BJ (cell line): Measurements from ENCODE around the gene LDLR. TPM values are rescaled to one million over a fixed set of nuclear protein-coding genes. Genes with fewer than 3 reads are reported as not detected.
A peak's percentile ranks its signal among the peaks of the same experiment; 100 is the strongest.

Source experiments
- CTCF ChIA-PET: fragments of 350-600 bp; formaldehyde crosslinking; extraction: SDS; loops from one replicate; lab custom pipeline; 2021; ENCODE audit warnings: antibody characterized with exemption, inconsistent platforms; lab: Yijun Ruan, JAX
- POLR2A ChIA-PET: fragments of 300-600 bp; sonication (Branson Sonifier 250); formaldehyde crosslinking; extraction: SDS; loops from one replicate; lab custom pipeline; 2021; ENCODE audit warnings: antibody characterized with exemption; lab: Charles Lee
- DNase-seq: peaks from one replicate; pipeline ENCODE4 v3.0.0-alpha.2; 2011; ENCODE audit warnings: low read depth
- H3K27me3 ChIP-seq: 2 replicates; pipeline ENCODE4 v1.6.0; 2011; ENCODE audit warnings: low read length; ENCODE audit not compliant: control insufficient read depth, insufficient read depth
- H3K36me3 ChIP-seq: 2 replicates; pipeline ENCODE4 v1.5.1; 2011; ENCODE audit warnings: low read length; ENCODE audit not compliant: control insufficient read depth, insufficient read depth
- H3K4me3 ChIP-seq: 2 replicates; pipeline ENCODE4 v1.5.1; 2011; ENCODE audit warnings: low read depth, mild to moderate bottlenecking, control low read depth, low read length
- polyA plus RNA-seq: library from polyadenylated mRNA; depleted of rRNA; stranded (reverse); fragments of >200 nt; gene quantifications from 2 replicates; pipeline ENCODE4 v1.2.3, GENCODE V29; 2011
- TF ChIP-seq, protein P1 (sequence below): IDR thresholded peaks from 2 replicates; pipeline ENCODE4 v1.5.1; 2011; ENCODE audit warnings: low read depth, mild to moderate bottlenecking, control low read depth, inconsistent platforms, low read length, moderate library complexity; ENCODE audit not compliant: insufficient read depth

LDLR gene
- polyA plus RNA-seq, 1 experiment, result 60.0 TPM

DNA sequence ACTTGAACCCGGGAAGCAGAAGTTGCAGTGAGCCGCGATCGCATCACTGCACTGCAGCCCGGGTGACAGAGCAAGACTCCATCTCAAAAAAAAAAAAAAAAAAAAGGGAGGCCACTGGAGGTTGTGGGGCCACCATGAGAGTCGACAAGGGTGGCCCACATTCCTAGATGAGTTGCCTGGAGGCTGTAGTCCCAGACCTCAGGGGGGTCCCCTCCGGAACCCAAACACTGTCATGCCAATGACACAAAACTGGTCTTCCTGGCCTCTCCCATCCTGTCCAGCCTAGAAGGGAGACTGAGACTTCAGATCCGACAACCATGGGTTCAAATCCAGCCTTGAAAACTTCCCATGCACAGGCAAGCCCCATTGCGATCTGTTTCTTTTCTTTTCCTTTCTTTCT is 51.6 kb downstream of the LDLR start:
- CTCF ChIA-PET, result interaction anchor here (0.6 kb wide), 1 partner anchor 27 kb away, joined by 3 read pairs; no protein-coding TSS in a partner anchor

DNA sequence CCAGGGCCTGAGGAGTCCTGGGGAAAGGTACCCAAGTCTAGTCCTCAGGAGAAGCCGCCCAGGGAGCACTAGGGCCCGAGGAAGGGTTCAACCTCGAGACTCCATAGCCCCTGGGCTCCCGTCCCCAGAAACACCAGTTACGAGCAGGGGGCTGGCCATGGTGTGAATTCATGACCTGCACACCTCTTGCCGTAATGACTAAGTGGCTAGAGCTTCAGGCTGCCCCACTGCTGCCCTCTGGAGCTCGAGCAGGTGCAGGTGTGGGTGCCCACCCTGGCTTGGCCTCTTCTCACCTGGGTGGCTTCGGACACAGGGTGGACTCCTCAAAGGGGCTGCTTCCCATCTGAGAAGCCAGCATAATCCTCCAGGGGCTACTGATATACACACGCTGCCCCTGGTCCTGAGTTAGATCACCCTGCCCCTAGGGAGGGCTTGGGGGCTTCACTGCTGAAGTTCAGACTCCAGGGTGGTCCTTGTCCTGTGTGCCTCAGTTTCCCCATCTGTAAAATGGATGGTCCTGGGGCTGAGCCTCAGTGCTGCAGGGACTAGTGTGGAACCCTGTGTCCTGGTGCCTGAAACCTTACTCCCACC is 52.8 kb downstream of the LDLR start:
- TF ChIP-seq, protein P1, sequence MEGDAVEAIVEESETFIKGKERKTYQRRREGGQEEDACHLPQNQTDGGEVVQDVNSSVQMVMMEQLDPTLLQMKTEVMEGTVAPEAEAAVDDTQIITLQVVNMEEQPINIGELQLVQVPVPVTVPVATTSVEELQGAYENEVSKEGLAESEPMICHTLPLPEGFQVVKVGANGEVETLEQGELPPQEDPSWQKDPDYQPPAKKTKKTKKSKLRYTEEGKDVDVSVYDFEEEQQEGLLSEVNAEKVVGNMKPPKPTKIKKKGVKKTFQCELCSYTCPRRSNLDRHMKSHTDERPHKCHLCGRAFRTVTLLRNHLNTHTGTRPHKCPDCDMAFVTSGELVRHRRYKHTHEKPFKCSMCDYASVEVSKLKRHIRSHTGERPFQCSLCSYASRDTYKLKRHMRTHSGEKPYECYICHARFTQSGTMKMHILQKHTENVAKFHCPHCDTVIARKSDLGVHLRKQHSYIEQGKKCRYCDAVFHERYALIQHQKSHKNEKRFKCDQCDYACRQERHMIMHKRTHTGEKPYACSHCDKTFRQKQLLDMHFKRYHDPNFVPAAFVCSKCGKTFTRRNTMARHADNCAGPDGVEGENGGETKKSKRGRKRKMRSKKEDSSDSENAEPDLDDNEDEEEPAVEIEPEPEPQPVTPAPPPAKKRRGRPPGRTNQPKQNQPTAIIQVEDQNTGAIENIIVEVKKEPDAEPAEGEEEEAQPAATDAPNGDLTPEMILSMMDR, result 0 out of 2 replicates have a peak, but pooled peaks have one; percentile 14
- no peak for DNase-seq
- H3K4me3 ChIP-seq, result no peak overlapping the region
- ChIA-PET POLR2A (interaction anchor here (0.6 kb wide), 1 partner anchor 44 kb away, joined by 5 read pairs; no protein-coding TSS in a partner anchor), CTCF (interaction anchor here (0.7 to 1.5 kb wide), 6 partner anchors 9 to 66 kb away, joined by 3 to 5 read pairs (median 4); no protein-coding TSS in a partner anchor)
- H3K36me3 ChIP-seq, result no peaks in the 10 kb centered on the region
- no peaks in the 10 kb centered on the region for H3K27me3 ChIP-seq

More for the DNA sequence above, 51.6 kb downstream of the LDLR start:
- POLR2A ChIA-PET, result no interaction called here
- Histone ChIP-seq H3K4me3 (no peak overlapping the region), H3K27me3 (no peaks in the 10 kb centered on the region), H3K36me3 (no peaks in the 10 kb centered on the region)
- no peak for DNase-seq
- TF ChIP-seq, protein P1, result no peak

DNA sequence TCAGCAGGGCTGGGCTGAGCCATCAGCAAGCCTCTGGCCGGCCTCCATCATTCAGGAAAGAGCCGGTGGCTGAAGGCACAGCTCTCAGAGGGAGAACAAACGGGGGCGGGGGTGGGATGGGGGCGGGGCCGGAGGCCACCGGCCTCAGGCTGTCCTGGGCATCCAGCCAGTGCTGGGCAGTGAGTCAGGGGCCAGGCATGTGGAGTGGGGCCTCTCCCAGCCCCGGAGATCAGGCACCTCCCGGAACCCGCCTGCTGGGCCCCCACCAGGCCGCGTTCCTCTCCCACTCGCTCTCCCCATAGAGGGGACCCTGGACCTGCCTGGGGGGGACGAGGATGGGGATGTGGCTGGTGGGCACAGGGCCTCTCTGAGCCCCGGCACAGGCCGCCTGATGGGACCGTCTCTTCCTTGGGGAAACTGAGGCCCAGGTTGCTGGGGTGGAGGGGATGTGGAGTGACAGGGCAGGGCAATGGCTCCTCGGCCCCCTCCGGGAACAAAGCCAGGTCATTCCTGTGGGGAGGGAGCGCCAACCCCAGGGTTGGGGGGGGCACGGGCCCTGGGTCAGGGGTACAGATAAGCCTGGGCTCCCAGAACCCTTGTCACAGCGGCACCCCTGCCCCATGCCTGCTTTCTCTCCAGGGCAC is 53.4 kb downstream of the LDLR start:
- TF ChIP-seq, protein P1, result 0 out of 2 replicates have a peak, but pooled peaks have one; percentile 13
- ChIA-PET CTCF (interaction anchor here (0.9 to 1.7 kb wide), 6 partner anchors 8 to 65 kb away, joined by 3 to 5 read pairs (median 4); no protein-coding TSS in a partner anchor), POLR2A (interaction anchor here (0.6 kb wide), 1 partner anchor 43 kb away, joined by 5 read pairs; no protein-coding TSS in a partner anchor)
- peak; percentile 67 for DNase-seq
- peak overlapping the region; percentile 2; the same call in 1 of the 2 replicates for H3K4me3 ChIP-seq
- H3K36me3 ChIP-seq, result no peaks in the 10 kb centered on the region
- no peaks in the 10 kb centered on the region for H3K27me3 ChIP-seq

DNA sequence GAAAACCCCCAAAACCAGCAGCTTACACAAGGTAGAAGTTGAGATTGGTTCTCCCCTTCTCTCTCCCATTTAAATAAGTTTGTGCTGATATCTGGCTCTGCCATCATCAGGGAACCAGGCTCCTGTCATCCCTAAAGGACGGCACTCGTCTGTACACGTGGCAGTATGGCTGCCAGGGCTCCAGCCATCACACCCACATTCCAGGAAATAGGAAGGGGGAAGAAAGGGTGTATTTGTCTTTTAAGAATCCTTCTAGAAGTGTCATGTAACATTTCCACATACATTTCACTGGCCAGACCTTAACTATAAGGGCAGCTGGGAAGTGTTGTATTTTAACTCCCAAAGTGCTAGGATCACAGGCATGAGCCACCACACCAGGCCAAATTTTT is 56.3 kb downstream of the LDLR start:
- TF ChIP-seq, protein P1, result no peak
- CTCF ChIA-PET, result interaction anchor here (0.8 to 1.6 kb wide), 2 partner anchors 19 to 58 kb away, joined by 3 to 4 read pairs; no protein-coding TSS in a partner anchor
- Histone ChIP-seq H3K4me3 (no peak overlapping the region), H3K36me3 (no peaks in the 10 kb centered on the region), H3K27me3 (no peaks in the 10 kb centered on the region)
- POLR2A ChIA-PET, result no interaction called here
- DNase-seq, result no peak

DNA sequence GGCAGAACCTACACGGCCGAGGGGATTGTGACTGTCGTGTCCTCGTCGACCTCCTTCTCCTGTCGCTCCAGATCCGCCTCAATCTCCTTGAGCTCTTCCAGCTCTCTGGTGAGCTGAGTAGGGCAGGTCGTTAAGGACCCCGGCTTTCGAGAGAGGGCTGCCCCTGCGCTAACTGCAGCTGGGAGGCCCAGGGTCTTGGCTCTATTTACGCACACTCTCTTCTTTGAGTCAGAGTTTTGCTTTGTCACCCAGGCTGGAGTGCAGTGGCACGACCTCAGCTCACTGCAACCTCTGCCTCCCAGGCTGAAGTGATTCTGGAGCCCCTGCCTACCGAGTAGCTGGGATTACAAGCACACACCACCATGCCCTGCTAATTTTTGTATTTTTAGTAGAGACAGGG is 58.7 kb downstream of the LDLR start:
- CTCF ChIA-PET, result interaction anchor here (0.6 to 1.0 kb wide), 3 partner anchors 15 to 56 kb away, joined by 3 read pairs; no protein-coding TSS in a partner anchor

More for the DNA sequence above, 58.7 kb downstream of the LDLR start:
- Histone ChIP-seq H3K27me3 (no peaks in the 10 kb centered on the region), H3K36me3 (no peaks in the 10 kb centered on the region), H3K4me3 (no peak overlapping the region)
- no peak for DNase-seq
- TF ChIP-seq, protein P1, result no peak
- POLR2A ChIA-PET, result no interaction called here
